Dermis blood vessel endothelial cell (primary cell): ENCODE results near the gene FAM167B. TPM values are rescaled to one million over a fixed set of nuclear protein-coding genes. Genes with fewer than 3 reads are reported as not detected.

Source experiments
- DNase-seq: peaks from one replicate; pipeline ENCODE4 v3.0.0; 2010
- total RNA-seq: library from RNA; depleted of rRNA; stranded (reverse); fragments of >200 nt; gene quantifications from 2 replicates; pipeline ENCODE4 v1.2.3, GENCODE V29; 2014

FAM167B gene
- 2.4 and 30.8 TPM in 2 replicates for total RNA-seq

DNA sequence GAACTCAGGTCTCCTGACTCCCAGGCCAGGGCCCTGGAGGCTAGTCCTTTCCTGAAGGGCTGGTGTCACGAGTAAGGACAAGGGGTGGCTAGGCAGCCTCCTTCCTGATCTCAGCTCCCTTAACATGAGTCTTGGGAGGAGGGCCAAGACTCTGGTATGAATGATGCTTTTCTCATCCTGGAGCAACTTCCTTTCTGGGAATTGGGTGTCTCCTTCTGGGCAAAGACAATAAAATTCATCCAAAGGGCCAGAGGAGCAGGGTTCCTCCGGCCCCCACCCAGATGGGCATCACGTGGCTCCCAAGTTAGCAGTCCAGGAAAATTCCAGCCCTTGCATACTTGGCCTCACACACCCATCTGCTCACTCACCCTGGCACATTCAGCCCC lies at the start of gene FAM167B:
Gene FAM167B, plus strand, starts transcription at position 335 of the 386 bp plus-strand sequence. CDS start 200 bp downstream, outside the sequence.
- peak; percentile 88 for DNase-seq

DNA sequence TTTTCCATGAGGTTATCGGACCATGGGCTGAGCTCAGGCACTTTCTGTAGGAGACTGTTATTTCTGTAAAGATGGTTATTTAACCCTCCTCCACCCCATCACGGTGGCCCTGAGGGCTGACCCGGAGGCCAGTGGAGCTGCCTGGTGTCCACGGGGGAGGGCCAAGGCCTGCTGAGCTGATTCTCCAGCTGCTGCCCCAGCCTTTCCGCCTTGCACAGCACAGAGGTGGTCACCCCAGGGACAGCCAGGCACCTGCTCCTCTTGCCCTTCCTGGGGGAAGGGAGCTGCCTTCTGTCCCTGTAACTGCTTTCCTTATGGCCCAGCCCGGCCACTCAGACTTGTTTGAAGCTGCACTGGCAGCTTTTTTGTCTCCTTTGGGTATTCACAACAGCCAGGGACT lies 49.2 kb upstream of the FAM167B start:
- DNase-seq, result no peak

DNA sequence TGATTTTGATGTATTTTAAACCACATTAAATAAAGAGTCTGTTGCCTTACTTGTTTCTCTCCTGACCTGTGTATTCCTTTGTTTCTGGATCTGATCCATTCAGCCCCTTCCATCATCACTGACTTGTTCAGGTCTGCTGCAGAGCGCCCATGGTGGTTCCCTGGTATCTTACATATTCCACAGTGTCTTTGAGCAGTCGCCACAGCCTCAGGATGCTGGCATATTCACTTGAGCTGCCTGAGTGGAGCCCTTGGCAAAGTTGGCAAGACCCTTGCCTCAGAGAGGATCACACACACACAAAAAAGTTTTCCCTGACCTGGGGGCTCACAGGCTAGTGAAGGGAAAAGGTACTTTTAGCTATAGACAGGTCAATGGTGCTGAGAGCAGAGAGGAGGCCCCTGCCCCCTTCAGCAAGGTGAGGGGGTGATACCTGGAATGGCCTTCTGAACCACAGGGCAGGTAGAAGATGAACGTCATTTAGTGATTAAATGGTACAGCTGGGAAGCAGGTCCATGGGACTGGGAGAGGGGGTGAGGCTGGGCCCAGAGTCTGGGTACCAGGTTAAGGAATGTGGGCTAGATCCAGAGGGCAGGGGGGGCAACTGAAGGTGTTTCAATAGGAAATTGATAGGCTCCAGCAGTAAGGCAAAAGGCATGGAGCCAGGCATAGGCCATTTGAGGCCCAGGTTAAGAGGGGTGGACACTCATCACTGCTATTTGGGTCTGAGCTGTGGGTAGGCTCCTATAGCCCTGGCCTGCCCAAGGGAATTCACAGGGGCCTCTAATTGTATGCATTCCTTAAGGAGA lies 48.6 kb upstream of the FAM167B start:
- no peak for DNase-seq

DNA sequence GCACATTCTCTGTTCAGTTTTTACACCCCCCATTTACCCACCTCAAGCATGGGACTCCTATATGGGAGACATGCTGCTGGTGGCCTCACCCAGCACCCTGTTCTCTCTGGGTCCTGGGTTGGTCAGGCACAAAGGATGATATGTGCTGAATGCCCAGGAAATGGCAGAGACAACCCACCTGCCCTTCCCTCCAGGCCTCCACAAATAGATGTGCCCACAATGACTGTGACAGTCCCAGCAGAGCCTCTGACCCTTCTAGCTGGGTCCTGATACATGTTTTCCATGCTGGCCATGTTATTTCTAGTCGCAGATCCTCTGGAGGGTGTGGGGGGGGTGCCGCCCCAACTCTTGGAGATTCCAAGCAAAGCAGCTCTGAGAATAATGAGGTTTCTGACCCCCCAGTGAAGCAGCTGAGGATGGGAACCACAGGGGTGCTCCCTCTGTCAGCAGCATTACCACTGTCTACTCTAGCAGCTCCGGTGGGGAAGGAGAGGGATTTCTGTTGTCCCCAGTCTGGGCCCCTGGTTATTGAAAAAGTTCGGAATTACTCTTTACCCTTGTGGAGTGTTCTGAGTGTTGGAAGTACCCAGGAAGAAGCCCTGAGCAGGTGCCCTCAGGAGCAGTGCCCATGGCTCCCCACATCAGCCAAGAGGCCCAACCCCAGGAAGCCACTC lies 47.8 kb upstream of the FAM167B start:
- DNase-seq, result no peak

DNA sequence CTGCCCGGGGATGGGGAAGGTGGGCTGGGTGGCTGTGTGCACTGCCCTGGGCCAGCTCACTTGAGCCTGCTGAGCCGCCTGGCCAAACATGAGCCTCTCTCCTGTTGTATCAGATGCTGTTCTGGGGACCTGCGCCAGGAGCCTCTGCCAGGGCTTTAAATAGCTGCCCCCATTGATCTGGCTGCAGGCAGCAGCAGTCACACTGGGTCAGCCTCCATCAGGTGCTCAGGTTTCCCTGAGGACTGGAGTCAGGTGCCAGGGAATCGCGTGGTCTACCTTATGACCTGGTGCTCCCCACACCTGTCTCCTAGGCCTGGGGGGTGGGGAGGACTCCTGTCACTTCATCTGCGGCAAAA lies 47.3 kb upstream of the FAM167B start:
- no peak for DNase-seq

DNA sequence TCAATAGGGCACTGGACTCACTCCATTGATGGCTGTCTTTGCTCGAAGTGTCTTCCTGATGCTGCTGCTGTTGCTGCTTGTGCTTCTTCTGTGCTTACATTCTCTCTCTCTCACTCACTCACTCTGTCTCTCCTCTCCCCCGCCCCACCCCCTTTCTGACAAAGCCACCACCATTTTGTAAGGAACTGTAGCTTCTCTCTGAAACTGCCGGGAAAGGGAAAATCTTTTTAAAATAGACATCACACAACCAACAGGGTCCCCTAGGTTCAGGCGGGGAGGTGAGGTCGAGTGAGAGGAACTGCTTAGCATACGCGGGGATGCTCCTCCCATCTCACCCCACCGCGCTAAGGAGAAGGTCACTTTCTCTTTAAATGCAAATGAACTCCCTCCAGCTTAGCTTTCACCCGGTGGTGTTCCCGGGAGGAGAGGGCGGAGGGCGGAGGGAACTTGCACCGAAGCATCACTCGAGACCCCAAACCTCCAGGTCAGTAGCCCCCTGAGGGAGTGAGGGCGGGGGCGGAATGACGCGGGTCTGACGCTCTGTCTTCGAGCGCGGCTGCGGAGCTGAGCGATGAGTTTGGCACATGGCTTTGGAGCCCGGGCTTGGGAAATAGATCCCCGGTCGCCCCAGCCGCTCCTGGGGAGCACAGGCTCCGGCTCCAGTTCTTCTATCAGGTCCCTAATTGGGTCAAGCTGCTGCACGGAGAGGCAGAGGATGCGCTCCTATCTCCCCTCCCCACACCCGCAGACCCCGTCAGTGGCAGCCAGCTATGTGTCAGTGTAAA lies 46.6 kb upstream of the FAM167B start, which contains the start of gene CCDC28B:
Gene CCDC28B, plus strand, starts transcription at position 370 of the 785 bp plus-strand sequence. CDS start 1,341 bp downstream, outside the sequence.
- DNase-seq, result peak; percentile 51

DNA sequence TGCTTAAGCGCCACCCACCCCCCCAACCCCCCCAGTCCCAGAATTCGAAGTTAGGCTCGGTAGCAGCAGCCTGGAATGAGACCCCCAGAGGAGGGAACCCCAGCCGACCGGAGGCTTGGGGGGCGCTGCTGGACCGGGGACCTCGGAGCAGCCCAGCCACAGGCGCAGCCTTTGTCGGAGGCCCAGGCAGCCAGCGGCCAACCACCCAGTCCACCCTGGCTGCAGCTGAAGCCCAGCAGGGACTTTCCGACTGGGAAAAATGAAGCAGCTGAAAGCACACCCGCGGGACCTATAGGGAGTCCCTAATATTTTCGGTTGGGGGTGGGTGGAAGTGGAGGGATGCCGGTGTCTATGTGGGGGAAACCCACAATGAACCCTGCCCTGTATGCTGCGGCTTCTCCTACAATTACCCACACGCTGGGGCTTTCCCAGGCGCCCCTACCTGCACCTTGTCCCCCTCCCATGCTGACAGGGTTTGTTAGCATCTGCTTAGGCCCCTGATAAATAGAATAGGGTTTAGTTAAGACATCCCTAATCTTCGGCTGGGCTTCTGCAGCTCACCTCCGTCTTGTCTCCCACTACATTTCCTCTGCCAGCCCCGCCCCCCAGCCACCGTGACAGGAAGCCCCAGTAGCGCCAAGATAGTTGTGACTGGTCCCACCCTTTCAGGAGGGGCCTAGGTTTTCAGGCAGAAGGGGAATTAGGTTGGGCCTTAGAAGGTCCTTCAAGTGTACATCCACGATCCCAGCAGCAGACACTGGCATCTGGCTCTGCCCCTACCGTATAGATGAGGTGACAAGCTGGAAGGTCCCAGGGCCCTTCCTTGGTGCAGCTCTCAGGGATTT lies 45.8 kb upstream of the FAM167B start:
- DNase-seq, result peak; percentile 70

DNA sequence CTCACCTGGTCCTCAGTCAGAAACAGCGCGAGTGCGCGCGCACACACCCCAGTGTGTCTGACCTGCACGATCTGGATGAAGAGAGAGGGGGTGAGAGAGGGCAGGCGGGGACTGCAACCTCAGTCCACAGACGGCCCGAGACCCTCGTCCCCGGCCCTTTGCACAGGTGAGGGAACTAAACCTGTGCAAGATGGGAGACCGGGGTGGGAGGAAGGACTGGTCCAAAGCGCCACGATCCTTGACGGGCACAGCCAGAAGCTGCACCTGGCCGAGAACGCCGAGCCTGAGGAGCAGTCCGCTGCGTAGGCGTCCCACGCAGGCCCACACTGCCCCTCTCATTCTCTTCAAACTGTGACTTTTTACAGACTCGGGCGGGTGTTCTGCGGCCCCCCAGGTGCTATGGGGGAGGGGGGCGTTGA lies 42.1 kb upstream of the FAM167B start:
- no peak for DNase-seq

DNA sequence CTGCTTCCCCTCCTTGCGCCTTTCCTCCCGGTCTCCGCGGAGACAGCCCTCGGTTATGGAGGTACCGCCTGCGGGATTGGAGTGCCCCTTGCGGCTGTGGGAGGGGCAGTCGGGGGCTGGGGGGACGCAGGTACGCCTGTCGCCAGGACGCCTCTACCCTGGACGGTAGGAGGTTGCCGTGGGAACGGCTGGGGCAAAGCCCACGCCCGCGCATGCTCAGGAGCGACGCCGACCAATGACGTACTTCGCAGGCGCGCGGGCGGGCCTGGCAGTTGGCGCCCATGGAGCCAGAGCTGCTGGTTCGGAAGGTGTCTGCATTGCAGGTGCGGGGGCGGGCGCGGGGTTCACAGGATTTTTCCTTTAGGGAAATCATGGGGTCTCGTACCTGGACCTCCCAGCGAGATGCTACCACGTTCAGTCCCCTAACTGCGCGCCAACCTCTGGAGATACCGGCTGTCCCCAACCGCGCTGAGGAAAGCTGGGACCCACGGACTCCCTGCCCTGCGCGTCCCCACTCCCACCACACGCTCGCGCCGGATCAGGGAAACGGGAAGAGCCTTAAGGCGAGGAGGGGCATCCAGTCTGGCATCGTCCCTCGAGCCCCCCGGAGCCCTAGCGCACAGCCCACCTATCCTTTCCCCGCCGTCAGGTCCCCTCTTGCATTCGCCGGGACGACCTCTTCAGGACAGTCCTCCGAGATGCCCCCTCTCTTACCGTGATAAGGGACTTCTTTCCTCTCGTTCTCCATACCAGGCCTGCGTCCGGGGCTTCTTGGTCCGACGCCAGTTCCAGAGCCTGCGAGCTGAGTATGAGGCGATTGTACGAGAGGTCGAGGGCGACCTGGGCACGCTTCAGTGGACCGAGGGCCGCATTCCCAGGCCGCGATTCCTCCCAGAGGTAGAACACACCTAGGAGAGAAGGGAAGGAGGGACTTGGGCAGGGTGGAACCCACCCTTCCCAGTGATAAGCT lies 41.3 kb upstream of the FAM167B start, which contains the start of gene IQCC:
Gene IQCC, plus strand, starts transcription at position 271 of the 970 bp plus-strand sequence. Its CDS starts 11 bp downstream, at position 282.
- peak; percentile 90 for DNase-seq

DNA sequence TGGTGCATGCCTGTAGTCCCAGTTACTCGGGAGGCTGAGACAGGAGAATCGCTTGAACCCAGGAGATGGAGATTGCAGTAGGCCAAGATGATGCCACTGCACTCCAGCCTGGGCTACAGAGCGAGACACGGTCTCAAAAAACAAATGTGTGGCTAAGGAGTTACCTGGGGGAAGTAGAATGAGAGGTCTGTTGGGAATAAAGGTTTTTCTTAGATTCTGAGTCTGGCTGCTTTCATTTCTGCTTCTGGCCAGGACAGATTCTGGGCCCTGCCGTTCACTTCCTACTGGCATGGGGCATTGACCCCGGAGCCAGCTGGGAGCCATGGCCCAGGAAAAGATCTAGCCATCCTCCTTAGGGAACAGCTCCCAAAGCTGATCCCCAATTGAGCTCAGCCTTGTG lies 38.6 kb upstream of the FAM167B start:
- no peak for DNase-seq

DNA sequence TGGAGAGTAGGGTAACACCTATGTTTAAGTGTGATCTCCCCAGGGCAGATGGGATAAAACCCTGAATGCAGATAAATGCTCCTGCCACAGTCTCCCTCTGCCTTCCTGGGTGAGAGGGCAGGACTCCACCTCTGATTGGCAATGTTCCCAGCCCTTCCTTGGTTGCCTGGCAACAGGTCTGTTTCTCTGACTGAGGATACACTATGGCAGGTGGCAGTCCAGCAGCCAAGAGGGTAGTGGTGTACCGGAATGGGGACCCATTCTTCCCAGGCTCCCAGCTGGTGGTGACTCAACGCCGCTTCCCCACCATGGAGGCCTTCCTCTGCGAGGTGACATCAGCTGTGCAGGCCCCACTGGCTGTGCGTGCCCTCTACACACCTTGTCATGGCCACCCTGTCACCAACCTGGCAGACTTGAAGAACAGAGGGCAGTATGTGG lies 38.1 kb upstream of the FAM167B start, which contains the start of gene DCDC2B:
Gene DCDC2B, plus strand, starts transcription at position 199 of the 438 bp plus-strand sequence. Its CDS starts 5 bp downstream, at position 204.
- DNase-seq, result peak; percentile 59

DNA sequence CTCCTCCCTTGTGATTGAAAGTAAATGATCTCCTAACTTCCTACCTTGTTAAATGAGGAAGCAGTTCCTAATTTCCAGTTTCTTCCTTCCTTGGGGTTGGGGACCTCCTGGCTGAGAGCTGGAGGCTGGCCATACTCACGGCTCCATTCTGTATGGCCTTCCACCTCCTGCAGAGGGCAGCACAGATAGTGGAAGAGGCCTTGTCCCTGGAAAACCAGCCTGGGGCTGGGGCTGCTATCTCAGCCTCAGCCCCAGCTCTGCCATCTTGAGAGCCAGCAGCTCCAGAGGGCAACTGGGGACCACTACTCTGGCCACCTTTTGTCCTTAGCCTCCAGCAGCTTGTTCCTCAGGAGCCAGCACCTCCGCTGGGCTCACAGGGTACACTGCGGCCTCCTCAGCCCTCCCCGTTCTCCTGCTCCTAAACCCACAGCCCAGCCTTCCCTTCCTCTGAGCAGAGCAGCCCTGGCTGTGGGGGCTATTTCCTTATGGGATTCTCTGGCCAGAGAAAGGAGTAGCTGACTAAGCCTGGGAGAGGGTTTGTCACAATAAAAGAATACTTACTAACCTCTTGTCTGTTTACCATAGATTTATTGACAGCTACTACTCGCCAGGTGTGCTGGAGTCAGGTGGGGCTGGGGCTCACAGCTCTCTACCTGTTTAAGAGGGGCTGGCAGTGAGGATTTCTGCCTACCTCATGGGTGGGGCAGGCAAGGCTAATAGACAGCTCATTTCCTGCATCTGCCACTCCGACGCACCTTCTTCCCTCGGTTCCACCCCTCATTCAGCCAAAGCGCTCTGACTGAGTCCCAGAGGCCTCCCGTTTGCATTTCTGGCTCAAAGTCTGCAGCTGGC lies 31.2 kb upstream of the FAM167B start:
- DNase-seq, result peak; percentile 89

DNA sequence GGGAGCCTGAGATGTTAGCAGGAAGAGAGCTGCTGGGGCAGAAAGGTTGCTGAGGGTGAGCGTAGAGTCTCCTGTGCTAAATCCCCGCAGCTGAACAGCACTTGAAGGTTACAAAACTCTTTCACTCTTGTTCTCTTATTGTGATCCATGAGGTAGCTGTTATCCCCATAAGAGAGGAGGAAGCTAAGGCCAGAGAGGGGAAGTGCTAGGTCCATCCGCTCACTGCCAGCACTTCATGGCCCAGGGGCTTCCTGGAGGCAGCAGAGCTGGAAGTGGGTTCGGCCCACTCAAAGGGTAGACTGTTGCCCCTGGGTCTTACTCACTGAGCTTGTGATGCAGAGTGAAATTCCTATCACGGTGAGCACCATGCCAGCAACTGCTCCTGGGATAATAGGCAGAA lies 30.5 kb upstream of the FAM167B start:
- no peak for DNase-seq

DNA sequence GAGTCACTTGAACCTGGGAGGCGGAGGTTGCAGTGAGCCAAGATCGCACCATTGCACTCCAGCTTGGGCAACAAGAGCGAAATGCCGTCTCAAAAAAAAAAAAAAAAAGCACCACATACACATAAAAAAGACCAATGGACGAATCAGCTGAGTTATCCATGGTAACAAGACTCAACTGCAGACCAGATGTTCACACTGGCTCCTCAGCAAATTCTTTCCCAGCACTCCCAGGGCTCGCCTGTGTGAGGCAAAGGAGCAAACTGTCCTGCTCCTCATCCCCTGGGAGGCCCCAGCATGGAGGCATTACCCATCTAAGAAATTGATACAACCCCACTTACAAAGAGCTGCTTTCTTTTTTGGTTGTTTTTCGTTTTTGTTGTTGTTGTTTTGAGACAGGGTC lies 28.0 kb upstream of the FAM167B start:
- no peak for DNase-seq

DNA sequence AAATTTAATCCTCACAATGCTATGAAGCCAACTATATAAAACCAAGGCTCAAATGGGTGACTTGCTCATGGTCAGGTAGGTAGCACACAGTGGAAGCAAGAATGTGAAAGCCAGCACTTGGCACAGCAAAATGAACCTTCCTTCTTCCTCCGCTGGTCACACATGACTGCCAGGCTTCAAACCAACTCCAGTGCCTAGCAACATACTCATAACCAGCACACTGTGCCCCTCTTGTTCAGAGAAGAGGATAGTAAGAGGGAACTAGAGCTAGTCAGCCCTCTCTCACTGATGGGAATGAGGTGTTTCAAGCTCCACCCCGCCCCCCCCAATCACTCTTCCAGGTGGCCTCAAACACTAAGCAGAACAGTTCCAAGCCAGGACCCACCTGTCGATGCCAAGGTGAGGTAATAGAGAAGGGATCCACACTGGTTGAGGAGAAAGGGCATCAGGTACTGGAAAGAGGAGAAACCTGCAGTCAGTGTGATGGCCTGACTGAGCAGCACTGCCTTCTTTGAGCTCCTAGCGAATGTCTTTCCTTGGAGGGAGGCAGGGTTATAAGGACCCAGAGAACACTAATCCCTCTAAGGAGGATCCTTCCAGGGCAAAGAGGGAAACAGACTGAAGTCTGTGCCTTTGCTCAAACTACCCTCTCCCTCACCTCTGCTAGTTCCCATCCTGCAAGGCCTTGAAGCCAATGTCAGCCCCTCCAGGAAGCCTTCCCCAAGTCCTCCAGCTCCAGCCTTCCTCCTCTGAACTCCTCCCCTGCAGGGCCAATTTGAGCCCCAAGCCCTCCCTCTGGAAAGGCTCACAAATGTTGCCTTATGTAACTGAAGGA lies 26.1 kb upstream of the FAM167B start:
- DNase-seq, result no peak

DNA sequence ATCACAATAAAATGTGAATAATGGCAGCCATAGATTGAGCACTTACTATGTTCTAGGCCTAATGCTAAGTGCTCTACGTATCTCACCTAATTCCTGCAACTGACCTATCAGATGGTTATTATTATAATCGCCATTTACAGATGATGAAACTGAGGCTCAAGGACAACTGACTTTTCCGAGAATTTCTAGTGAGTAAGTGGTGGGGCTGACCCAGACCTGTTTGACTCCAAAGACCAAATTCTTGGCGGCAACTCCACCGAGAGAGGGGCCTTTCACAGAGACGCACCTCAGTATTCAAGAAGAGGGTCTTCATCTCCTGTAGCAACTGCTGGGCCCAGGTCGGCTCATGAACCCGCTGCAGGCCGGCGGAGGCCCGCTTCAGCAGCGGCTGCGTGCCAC lies 25.4 kb upstream of the FAM167B start:
- DNase-seq, result no peak

DNA sequence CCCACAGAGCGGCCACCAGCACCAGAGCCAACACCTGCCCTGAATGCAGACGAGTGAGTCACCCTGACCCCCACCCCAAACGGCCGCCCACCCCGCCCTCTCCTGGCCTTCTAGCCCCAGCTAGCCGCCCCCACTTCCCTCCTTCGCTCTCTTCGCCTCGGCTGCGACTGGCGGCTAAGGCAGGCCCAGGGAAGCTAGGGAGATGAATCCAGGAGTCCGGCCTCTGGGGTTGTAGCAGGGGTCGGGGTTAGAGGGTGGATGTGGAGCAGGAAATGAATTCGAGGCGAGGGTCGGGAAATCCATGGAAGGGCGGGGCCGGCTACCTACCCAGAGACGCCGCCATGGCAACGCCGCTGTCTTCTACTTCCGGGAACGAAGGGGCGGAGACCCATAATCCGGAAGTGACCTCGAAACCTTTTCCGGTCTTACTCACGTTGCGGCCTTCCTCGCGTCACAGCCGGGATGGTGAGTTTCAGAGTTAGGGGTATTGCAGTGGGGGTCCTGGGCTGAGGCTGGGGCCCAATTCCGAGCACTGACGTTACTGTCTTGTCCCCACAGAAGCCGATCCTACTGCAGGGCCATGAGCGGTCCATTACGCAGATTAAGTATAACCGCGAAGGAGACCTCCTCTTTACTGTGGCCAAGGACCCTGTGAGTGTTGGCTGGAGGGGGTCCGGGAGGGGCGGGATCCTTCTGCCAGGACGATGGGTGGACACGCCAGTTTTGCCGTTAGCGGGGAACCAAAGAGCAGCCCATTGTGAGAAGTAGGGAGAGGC lies 24.9 kb upstream of the FAM167B start, which contains the start of the genes EIF3I and TMEM234:
Gene EIF3I, plus strand, starts transcription at position 428 of the 776 bp plus-strand sequence. Its CDS starts 35 bp downstream, at position 463.
Gene TMEM234, minus strand, starts transcription at position 374 of the 776 bp plus-strand sequence. Its CDS starts 31 bp downstream, at position 343.
- peak; percentile 94 for DNase-seq

DNA sequence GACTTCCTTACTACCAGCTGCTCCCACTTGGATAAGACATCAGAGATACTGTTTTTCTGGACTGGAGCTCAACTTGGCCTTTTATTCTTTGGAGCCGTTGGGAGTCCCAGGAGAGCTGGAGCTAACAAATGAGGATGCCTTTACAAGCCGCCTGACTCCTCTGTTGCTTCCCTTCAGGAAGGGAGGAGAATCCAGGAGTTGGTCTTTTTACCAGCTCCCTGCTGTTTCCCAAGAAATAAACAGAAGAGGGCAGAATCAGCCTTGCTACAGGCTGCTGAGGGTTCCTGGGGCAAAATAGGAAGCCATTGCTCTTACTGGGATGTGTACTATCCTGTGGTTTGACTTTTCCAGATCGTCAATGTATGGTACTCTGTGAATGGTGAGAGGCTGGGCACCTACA lies 23.3 kb upstream of the FAM167B start:
- DNase-seq, result peak; percentile 84
